Chondrocyte (in vitro differentiated cells): ENCODE data around the gene TNIK. TPM values are rescaled to one million over a fixed set of nuclear protein-coding genes. Genes with fewer than 3 reads are reported as not detected.

ENCODE experiments used
- DNase-seq: peaks from one replicate; pipeline ENCODE4 v3.0.0; 2021; ENCODE audit warnings: mixed read lengths, low spot score
- H3K27ac Mint-ChIP-seq: one replicate; pipeline ENCODE4 v1.8.0; 2021; ENCODE audit warnings: mild to moderate bottlenecking, moderate library complexity, mixed read lengths; ENCODE audit not compliant: unreplicated experiment
- H3K27me3 Mint-ChIP-seq: 2 replicates; pipeline ENCODE4 v1.8.0; 2021; ENCODE audit warnings: low read depth, mixed read lengths
- H3K36me3 Mint-ChIP-seq: 2 replicates; pipeline ENCODE4 v1.8.0; 2021; ENCODE audit warnings: low read depth, mixed read lengths
- H3K4me1 Mint-ChIP-seq: 2 replicates; pipeline ENCODE4 v1.8.0; 2021; ENCODE audit warnings: low read depth, mild to moderate bottlenecking, mixed read lengths
- H3K4me3 Mint-ChIP-seq: one replicate; pipeline ENCODE4 v1.8.0; 2021; ENCODE audit warnings: mild to moderate bottlenecking, moderate library complexity, mixed read lengths; ENCODE audit not compliant: unreplicated experiment
- H3K9me3 Mint-ChIP-seq: 2 replicates; pipeline ENCODE4 v1.8.0; 2021; ENCODE audit warnings: low read depth, mixed read lengths
- CTCF ChIP-seq: fragments of 200-600 bp; sonication (generic); IDR thresholded peaks from 2 replicates; pipeline ENCODE4 v1.5.0; 2021; ENCODE audit warnings: antibody characterized with exemption, mild to moderate bottlenecking, moderate library complexity
- total RNA-seq: library from RNA; stranded (reverse); gene quantifications from 3 replicates; pipeline ENCODE4 v1.2.1, GENCODE V29; 2021

TNIK gene
- total RNA-seq, 1 donor from 2014 or later: 17.5 TPM

- TF ChIP-seq CTCF: no peak
- Mint-ChIP-seq H3K9me3 (no peaks in the 10 kb centered on the region), H3K27me3 (no peaks in the 10 kb centered on the region), H3K4me1 (peaks cover 56% of the 10 kb centered on the region), H3K4me3 (no peak overlapping the region), H3K27ac (no peak overlapping the region), H3K36me3 (peaks cover 3% of the 10 kb centered on the region)
- no peak for DNase-seq
These were observed 330.4 kb downstream of the TNIK start for GRCh38 chr3:171129827-171130226.

- no peak for DNase-seq
- no peaks in the 10 kb centered on the region for H3K27me3 Mint-ChIP-seq
- no peaks in the 10 kb centered on the region for H3K9me3 Mint-ChIP-seq
- no peak overlapping the region for H3K4me3 Mint-ChIP-seq
- no peak overlapping the region for H3K27ac Mint-ChIP-seq
- H3K36me3 Mint-ChIP-seq: peaks cover 8% of the 10 kb centered on the region
- peaks cover 39% of the 10 kb centered on the region for H3K4me1 Mint-ChIP-seq
- no peak for TF ChIP-seq CTCF
These were observed 332.6 kb downstream of the TNIK start for GRCh38 chr3:171127611-171128010.

- DNase-seq: no peak
- TF ChIP-seq CTCF: no peak
- H3K27ac Mint-ChIP-seq: no peak overlapping the region
- no peaks in the 10 kb centered on the region for H3K27me3 Mint-ChIP-seq
- no peak overlapping the region for H3K4me3 Mint-ChIP-seq
- peaks cover 38% of the 10 kb centered on the region for H3K4me1 Mint-ChIP-seq
- no peaks in the 10 kb centered on the region for H3K9me3 Mint-ChIP-seq
- H3K36me3 Mint-ChIP-seq: peaks cover 8% of the 10 kb centered on the region
These were observed 333.6 kb downstream of the TNIK start for GRCh38 chr3:171126478-171127209.

GRCh38 chr3:171125010-171125409 is 335.2 kb downstream of the TNIK start:
- Mint-ChIP-seq H3K4me3 (no peak overlapping the region), H3K9me3 (no peaks in the 10 kb centered on the region), H3K4me1 (peaks cover 29% of the 10 kb centered on the region), H3K27ac (peak overlapping the region; percentile 25), H3K27me3 (no peaks in the 10 kb centered on the region), H3K36me3 (peaks cover 8% of the 10 kb centered on the region)
- no peak for TF ChIP-seq CTCF
- no peak for DNase-seq

GRCh38 chr3:171123915-171124314 is 336.3 kb downstream of the TNIK start:
- Mint-ChIP-seq H3K27ac (no peak overlapping the region), H3K27me3 (no peaks in the 10 kb centered on the region), H3K4me3 (no peak overlapping the region), H3K4me1 (peaks cover 22% of the 10 kb centered on the region), H3K9me3 (no peaks in the 10 kb centered on the region), H3K36me3 (peaks cover 13% of the 10 kb centered on the region)
- no peak for TF ChIP-seq CTCF
- DNase-seq: no peak
